ENCODE measurements around the gene AFMID. TPM values are rescaled to one million over a fixed set of nuclear protein-coding genes. Genes with fewer than 3 reads are reported as not detected.

The AFMID gene
- total and polyA plus RNA-seq, 2 of the 8 experiments (the other 6 are each of a cell fraction or from before 2014, with no cell fraction given): 49.0 to 53.0 TPM

- POLR2A ChIA-PET (ENCODE audit: partially characterized antibody): interaction anchor here (1.0 to 4.0 kb wide), 4 partner anchors 10 to 70 kb away, joined by 4 to 23 read pairs (median 4); partner anchors contain the start of genes AFMID and TK1
- peak overlapping the region; percentile 11 for H4K8ac ChIP-seq (ENCODE audit: extremely low read depth, insufficient read depth, low read length)
- H2AFZ ChIP-seq (ENCODE audit: low read length): no peak overlapping the region
- H2AK5ac ChIP-seq (ENCODE audit: low read depth, low read length): no peak overlapping the region; the same call in 1 of the 2 replicates
- H3K79me1 ChIP-seq (ENCODE audit: low read depth, low read length): no peaks in the 10 kb centered on the region
- H2BK5ac ChIP-seq (ENCODE audit: low read depth, low read length): peak overlapping the region; percentile 15; the same call in 1 of the 2 replicates
- DNase-seq (ENCODE audit: low read depth in 1 of 2, low spot score in 2 of 2) (no peak), FAIRE-seq (no peak)
- H3K18ac ChIP-seq (ENCODE audit: extremely low read depth, low read length): peak overlapping the region; percentile 4; the same call in 1 of the 2 replicates
- peak overlapping the region; percentile 33 for H3K4ac ChIP-seq (replicated peaks; ENCODE audit: insufficient read length, low read depth, low read length)
- H2BK15ac ChIP-seq (ENCODE audit: low read length): peak overlapping the region; percentile 61; the same call in 1 of the 2 replicates
- H3K56ac ChIP-seq (replicated peaks; ENCODE audit: insufficient read length, low read depth, low read length): no peak overlapping the region
- no peak overlapping the region for H3K23ac ChIP-seq (ENCODE audit: insufficient read length)
- H3K36me3 ChIP-seq (ENCODE audit: control insufficient read depth in 2 of 4, insufficient read depth in 4 of 4, low read length in 3 of 4): no peaks in the 10 kb centered on the region
- no peak overlapping the region for H3K14ac ChIP-seq (ENCODE audit: insufficient read length)
- no peak overlapping the region for H3K4me3 ChIP-seq (ENCODE audit: extremely low read depth in 1 of 4, insufficient read depth in 2 of 4, low read depth in 3 of 4, low read length in 4 of 4)
- CTCF ChIA-PET (ENCODE audit: partially characterized antibody): interaction anchor here (0.6 to 3.3 kb wide), 12 partner anchors 9 to 165 kb away, joined by 3 to 15 read pairs (median 6); no protein-coding TSS in a partner anchor
- H3K9me3 ChIP-seq (ENCODE audit: insufficient read depth in 2 of 2, low read depth in 1 of 2, low read length in 1 of 2): no peaks in the 10 kb centered on the region
- 72% methylated on average over 15 of the region's 18 CpGs; no CpG with 5 or more reads in 1 of the 2 experiments for WGBS, 2 experiments (ENCODE audit: extremely low coverage in 1 of 2, insufficient coverage in 1 of 2, insufficient read length in 1 of 2, insufficient replicate concordance in 2 of 2, low coverage in 1 of 2, low lambda C conversion rate in 2 of 2, missing lambda C conversion rate in 1 of 2)
- no peaks in the 10 kb centered on the region for H3K79me2 ChIP-seq (ENCODE audit: control insufficient read depth in 1 of 2, insufficient read depth in 2 of 2, low read length in 2 of 2)
- no peak overlapping the region for H3K27ac ChIP-seq (ENCODE audit: low read depth, low read length)
- no peak overlapping the region for H4K5ac ChIP-seq (ENCODE audit: insufficient read length, low read depth, low read length)
- H3K27me3 ChIP-seq (replicated peaks in 1 of 4; ENCODE audit: control insufficient read depth in 3 of 4, extremely low read depth in 1 of 4, insufficient read depth in 3 of 4, low read length in 3 of 4): no peaks in the 10 kb centered on the region
- peak overlapping the region; percentile 34 for H4K91ac ChIP-seq (replicated peaks; ENCODE audit: insufficient read length, low read length)
- peak overlapping the region; percentile 80; the same call in 1 of the 2 replicates for H2BK12ac ChIP-seq (ENCODE audit: low read depth, low read length)
- peaks cover 4% of the 10 kb centered on the region; the same call in 1 of the 2 replicates for H3K23me2 ChIP-seq (ENCODE audit: low read depth, low read length)
- H2BK120ac ChIP-seq (replicated peaks; ENCODE audit: low read depth, low read length): no peak overlapping the region
- peaks cover 0 to 28% (median 21%) of the 10 kb centered on the region in 4 experiments; a peak in 6 of 7 replicates for H3K4me1 ChIP-seq (replicated peaks in 1 of 4; ENCODE audit: control insufficient read depth in 3 of 4, insufficient read depth in 4 of 4, low read length in 3 of 4)
- no peak overlapping the region for H3K4me2 ChIP-seq (ENCODE audit: insufficient read depth in 1 of 2, low read depth in 2 of 2, low read length in 2 of 2)
- no peak overlapping the region for H3K9ac ChIP-seq (replicated peaks in 1 of 4; ENCODE audit: extremely low read depth in 1 of 4, low read depth in 3 of 4, low read length in 3 of 4)
- H4K20me1 ChIP-seq (replicated peaks in 1 of 2; ENCODE audit: control insufficient read depth in 1 of 2, insufficient read depth in 2 of 2, low read length in 2 of 2): peaks cover 0 to 2% of the 10 kb centered on the region in 2 experiments
- H2BK20ac ChIP-seq (ENCODE audit: low read length): no peak overlapping the region
- TF ChIP-seq CTCF (IDR thresholded peaks at IDR 0.05; ENCODE audit: control extremely low read depth in 1 of 3, insufficient read depth in 1 of 3, low read depth in 1 of 3, low read length in 3 of 3) (no peak), YY1 (IDR thresholded peaks at IDR 0.05; ENCODE audit: low read depth, low read length) (no peak), MAFK (IDR thresholded peaks at IDR 0.05; ENCODE audit: low read depth, low read length) (no peak), ASH2L (IDR thresholded peaks at IDR 0.05; ENCODE audit: low read length) (no peak), CBX5 (IDR thresholded peaks at IDR 0.05; ENCODE audit: low read depth, low read length) (no peak), RXRA (IDR thresholded peaks at IDR 0.05; ENCODE audit: insufficient read depth, low read depth, low read length) (no peak), JUND (IDR thresholded peaks at IDR 0.05; ENCODE audit: low read length) (no peak), CTBP2 (IDR thresholded peaks at IDR 0.05; ENCODE audit: borderline replicate concordance, insufficient read depth, insufficient read length, low read length) (no peak)
Measured at GRCh38 chr17:78256707-78257591, 69.8 kb downstream of the AFMID start.

All from H1 (cell line).